Naive B cell (primary cell): ENCODE results near the gene BCHE. TPM values are rescaled to one million over a fixed set of nuclear protein-coding genes. Genes with fewer than 3 reads are reported as not detected.

ENCODE experiments used
- ATAC-seq, 2 donors: fragments of 150-1000 bp; cut with Tn5 transposase; 2 replicates each; pipeline ENCODE4 v1.10.0; 2021; ENCODE audit warnings: low read depth in 2 of 2, mild to moderate bottlenecking in 2 of 2, moderate library complexity in 2 of 2
- DNase-seq: peaks from one replicate; pipeline ENCODE4 v3.0.0; 2022
- H3K27ac Mint-ChIP-seq, 6 donors: one replicate each; pipeline ENCODE4 v1.8.0; 2020 to 2022; ENCODE audit warnings: mild to moderate bottlenecking in 6 of 6, mixed read lengths in 6 of 6, moderate library complexity in 5 of 6, inconsistent platforms in 2 of 6
- H3K27me3 Mint-ChIP-seq, 3 donors: one replicate each; pipeline ENCODE4 v1.8.0; 2021 to 2022; ENCODE audit warnings: mixed read lengths in 3 of 3, mild to moderate bottlenecking in 1 of 3
- H3K36me3 Mint-ChIP-seq, 2 donors: one replicate each; pipeline ENCODE4 v1.8.0; 2020 to 2022; ENCODE audit warnings: mixed read lengths in 2 of 2, inconsistent platforms in 1 of 2, mild to moderate bottlenecking in 1 of 2
- H3K4me1 Mint-ChIP-seq, 3 donors: one replicate each; pipeline ENCODE4 v1.8.0; 2020 to 2022; ENCODE audit warnings: mixed read lengths in 3 of 3, inconsistent platforms in 1 of 3, mild to moderate bottlenecking in 1 of 3, moderate library complexity in 1 of 3
- H3K4me3 Mint-ChIP-seq, 8 donors: one replicate each; pipeline ENCODE4 v1.8.0; 2020 to 2022; ENCODE audit warnings: mild to moderate bottlenecking in 8 of 8, mixed read lengths in 8 of 8, moderate library complexity in 8 of 8, inconsistent platforms in 2 of 8
- H3K9me3 Mint-ChIP-seq, 7 donors: one replicate each; pipeline ENCODE4 v1.8.0; 2020 to 2022; ENCODE audit warnings: mixed read lengths in 7 of 7, mild to moderate bottlenecking in 5 of 7, inconsistent platforms in 2 of 7, moderate library complexity in 1 of 7
- polyA plus RNA-seq, 6 donors: library from polyadenylated mRNA; unstranded; fragments of 300-500 nt; fragmentation: Illumina TruSeq; gene quantifications; one replicate each; pipeline ENCODE4 v1.2.3, GENCODE V29; 2021; ENCODE audit warnings: low read depth in 6 of 6

The BCHE gene
- polyA plus RNA-seq, 6 donors from 2014 or later = not detected

- ATAC-seq (no peak), DNase-seq (no peak)
- Mint-ChIP-seq H3K4me1 (no peaks in the 10 kb centered on the region), H3K36me3 (no peaks in the 10 kb centered on the region), H3K9me3 (peaks cover 0 to 4% (median 0%) of the 10 kb centered on the region in 7 donors), H3K27me3 (no peaks in the 10 kb centered on the region), H3K27ac (peak overlapping the region in 1 of 6 donors; percentile 62), H3K4me3 (no peak overlapping the region)
Observed at GRCh38 chr3:165803471-165803870, 33.8 kb downstream of the BCHE start.

GRCh38 chr3:165800970-165801369 is 36.3 kb downstream of the BCHE start:
- H3K4me3 Mint-ChIP-seq = no peak overlapping the region
- no peak overlapping the region for H3K27ac Mint-ChIP-seq
- no peak for ATAC-seq
- H3K4me1 Mint-ChIP-seq = no peaks in the 10 kb centered on the region
- no peaks in the 10 kb centered on the region for H3K27me3 Mint-ChIP-seq
- no peak for DNase-seq
- H3K9me3 Mint-ChIP-seq = peaks cover 0 to 8% (median 0%) of the 10 kb centered on the region in 7 donors
- no peaks in the 10 kb centered on the region for H3K36me3 Mint-ChIP-seq

- DNase-seq (no peak), ATAC-seq (no peak)
- H3K9me3 Mint-ChIP-seq = peaks cover 0 to 8% (median 0%) of the 10 kb centered on the region in 7 donors
- H3K4me3 Mint-ChIP-seq = no peak overlapping the region
- H3K27ac Mint-ChIP-seq = no peak overlapping the region
- no peaks in the 10 kb centered on the region for H3K36me3 Mint-ChIP-seq
- no peaks in the 10 kb centered on the region for H3K27me3 Mint-ChIP-seq
- no peaks in the 10 kb centered on the region for H3K4me1 Mint-ChIP-seq
Observed at GRCh38 chr3:165799026-165799425, 38.2 kb downstream of the BCHE start.

GRCh38 chr3:165797551-165797950 is 39.7 kb downstream of the BCHE start:
- Mint-ChIP-seq H3K4me3 (no peak overlapping the region), H3K4me1 (no peaks in the 10 kb centered on the region), H3K36me3 (no peaks in the 10 kb centered on the region), H3K9me3 (peaks cover 0 to 4% (median 2%) of the 10 kb centered on the region in 7 donors), H3K27me3 (no peaks in the 10 kb centered on the region), H3K27ac (no peak overlapping the region)
- DNase-seq = no peak
- no peak for ATAC-seq

- ATAC-seq = no peak
- H3K27ac Mint-ChIP-seq = no peak overlapping the region
- no peak for DNase-seq
- H3K4me3 Mint-ChIP-seq = no peak overlapping the region
- peaks cover 0 to 4% (median 2%) of the 10 kb centered on the region in 7 donors for H3K9me3 Mint-ChIP-seq
- H3K4me1 Mint-ChIP-seq = no peaks in the 10 kb centered on the region
- H3K27me3 Mint-ChIP-seq = no peaks in the 10 kb centered on the region
- H3K36me3 Mint-ChIP-seq = no peaks in the 10 kb centered on the region
Observed at GRCh38 chr3:165796701-165797100, 40.5 kb downstream of the BCHE start.

GRCh38 chr3:165788531-165788930 is 48.7 kb downstream of the BCHE start:
- Mint-ChIP-seq H3K4me3 (no peak overlapping the region), H3K4me1 (peaks cover 0 to 3% (median 0%) of the 10 kb centered on the region in 3 donors), H3K27me3 (no peaks in the 10 kb centered on the region), H3K36me3 (peaks cover 4 to 7% of the 10 kb centered on the region in 2 donors), H3K9me3 (peaks cover 0 to 12% (median 4%) of the 10 kb centered on the region in 7 donors), H3K27ac (no peak overlapping the region)
- ATAC-seq (no peak), DNase-seq (no peak)

- H3K36me3 Mint-ChIP-seq = peaks cover 4 to 7% of the 10 kb centered on the region in 2 donors
- no peak for ATAC-seq
Observed at GRCh38 chr3:165786013-165786412, 51.2 kb downstream of the BCHE start.

GRCh38 chr3:165784337-165784736 is 52.9 kb downstream of the BCHE start:
- Mint-ChIP-seq H3K27me3 (no peaks in the 10 kb centered on the region), H3K36me3 (no peaks in the 10 kb centered on the region), H3K4me3 (no peak overlapping the region), H3K27ac (no peak overlapping the region), H3K4me1 (no peaks in the 10 kb centered on the region), H3K9me3 (peaks cover 0 to 2% (median 0%) of the 10 kb centered on the region in 7 donors)
- no peak for DNase-seq
- ATAC-seq = no peak

More at GRCh38 chr3:165786013-165786412, 51.2 kb downstream of the BCHE start:
- Mint-ChIP-seq H3K9me3 (peaks cover 0 to 6% (median 2%) of the 10 kb centered on the region in 7 donors), H3K4me1 (peaks cover 0 to 3% (median 0%) of the 10 kb centered on the region in 3 donors), H3K27me3 (no peaks in the 10 kb centered on the region), H3K27ac (no peak overlapping the region), H3K4me3 (no peak overlapping the region)
- DNase-seq = no peak

GRCh38 chr3:165783383-165783782 is 53.8 kb downstream of the BCHE start:
- DNase-seq = no peak
- no peak for ATAC-seq
- H3K36me3 Mint-ChIP-seq = no peaks in the 10 kb centered on the region
- H3K9me3 Mint-ChIP-seq = peaks cover 0 to 4% (median 0%) of the 10 kb centered on the region in 7 donors
- no peak overlapping the region for H3K4me3 Mint-ChIP-seq
- H3K27ac Mint-ChIP-seq = no peak overlapping the region
- H3K4me1 Mint-ChIP-seq = no peaks in the 10 kb centered on the region
- H3K27me3 Mint-ChIP-seq = no peaks in the 10 kb centered on the region

- no peak overlapping the region for H3K27ac Mint-ChIP-seq
- peaks cover 0 to 4% (median 0%) of the 10 kb centered on the region in 7 donors for H3K9me3 Mint-ChIP-seq
- H3K27me3 Mint-ChIP-seq = no peaks in the 10 kb centered on the region
- H3K4me1 Mint-ChIP-seq = no peaks in the 10 kb centered on the region
- no peak overlapping the region for H3K4me3 Mint-ChIP-seq
- no peak for DNase-seq
- no peak for ATAC-seq
- H3K36me3 Mint-ChIP-seq = no peaks in the 10 kb centered on the region
Observed at GRCh38 chr3:165778891-165779290, 58.3 kb downstream of the BCHE start.

GRCh38 chr3:165778456-165778855 is 58.8 kb downstream of the BCHE start:
- H3K27me3 Mint-ChIP-seq = no peaks in the 10 kb centered on the region
- H3K36me3 Mint-ChIP-seq = no peaks in the 10 kb centered on the region
- peaks cover 0 to 4% (median 0%) of the 10 kb centered on the region in 7 donors for H3K9me3 Mint-ChIP-seq
- no peak overlapping the region for H3K27ac Mint-ChIP-seq
- no peak for DNase-seq
- H3K4me3 Mint-ChIP-seq = no peak overlapping the region
- no peaks in the 10 kb centered on the region for H3K4me1 Mint-ChIP-seq
- ATAC-seq = no peak

GRCh38 chr3:165775824-165776223 is 61.4 kb downstream of the BCHE start:
- H3K9me3 Mint-ChIP-seq = peaks cover 0 to 4% (median 0%) of the 10 kb centered on the region in 7 donors
- no peaks in the 10 kb centered on the region for H3K36me3 Mint-ChIP-seq
- ATAC-seq = no peak
- H3K27ac Mint-ChIP-seq = no peak overlapping the region
- H3K4me3 Mint-ChIP-seq = no peak overlapping the region
- no peaks in the 10 kb centered on the region for H3K4me1 Mint-ChIP-seq
- no peaks in the 10 kb centered on the region for H3K27me3 Mint-ChIP-seq
- no peak for DNase-seq

GRCh38 chr3:165770781-165771180 is 66.4 kb downstream of the BCHE start:
- Mint-ChIP-seq H3K27me3 (no peaks in the 10 kb centered on the region), H3K4me3 (no peak overlapping the region), H3K36me3 (no peaks in the 10 kb centered on the region), H3K9me3 (peaks cover 0 to 7% (median 2%) of the 10 kb centered on the region in 7 donors), H3K27ac (no peak overlapping the region), H3K4me1 (no peaks in the 10 kb centered on the region)
- DNase-seq = no peak
- ATAC-seq = no peak

GRCh38 chr3:165768680-165769079 is 68.5 kb downstream of the BCHE start:
- Mint-ChIP-seq H3K27ac (peak overlapping the region in 1 of 6 donors; percentile 6), H3K36me3 (no peaks in the 10 kb centered on the region), H3K9me3 (peaks cover 0 to 7% (median 4%) of the 10 kb centered on the region in 7 donors), H3K4me1 (no peaks in the 10 kb centered on the region), H3K4me3 (no peak overlapping the region), H3K27me3 (no peaks in the 10 kb centered on the region)
- DNase-seq = no peak
- ATAC-seq = no peak

GRCh38 chr3:165759041-165759440 is 78.2 kb downstream of the BCHE start:
- no peak overlapping the region for H3K27ac Mint-ChIP-seq
- ATAC-seq = no peak
- no peak overlapping the region for H3K4me3 Mint-ChIP-seq
- no peaks in the 10 kb centered on the region for H3K4me1 Mint-ChIP-seq
- H3K27me3 Mint-ChIP-seq = no peaks in the 10 kb centered on the region
- DNase-seq = no peak
- H3K36me3 Mint-ChIP-seq = no peaks in the 10 kb centered on the region
- H3K9me3 Mint-ChIP-seq = peaks cover 0 to 7% (median 0%) of the 10 kb centered on the region in 7 donors
